ENCODE data around the gene PRG3. TPM values are rescaled to one million over a fixed set of nuclear protein-coding genes. Genes with fewer than 3 reads are reported as not detected.

The PRG3 gene
- total RNA-seq, 1 experiment from 2014 or later, result not detected

DNA sequence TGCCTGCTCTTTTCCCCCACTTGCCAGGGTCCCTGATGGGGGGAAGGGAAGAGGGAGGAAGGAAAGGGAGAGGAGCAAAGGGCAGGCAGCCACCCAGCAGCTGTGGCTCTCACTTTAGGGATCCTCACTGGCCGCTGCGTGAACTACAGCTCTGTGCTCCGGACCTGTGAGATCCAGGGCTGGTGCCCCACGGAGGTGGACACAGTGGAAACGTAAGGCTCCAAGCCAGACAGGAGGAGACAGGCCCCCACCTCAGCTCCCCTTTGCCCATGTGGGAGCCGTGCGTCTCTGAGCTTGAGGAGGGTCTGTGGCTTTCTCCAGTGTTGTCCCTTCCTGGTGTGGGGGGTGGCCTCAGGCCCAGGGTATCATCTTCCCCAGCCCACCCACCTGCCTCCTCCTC lies 32.9 kb downstream of the PRG3 start:
- no peaks in the 10 kb centered on the region for H3K79me2 ChIP-seq (ENCODE audit: insufficient read depth, low read length)
- H4K20me1 ChIP-seq (ENCODE audit: insufficient read depth), result no peaks in the 10 kb centered on the region
- CTCF ChIA-PET, result interaction anchor here (0.8 to 1.6 kb wide), 3 partner anchors 293 to 1810 kb away, joined by 3 to 4 read pairs (median 3); no protein-coding TSS in a partner anchor
- H2AFZ ChIP-seq (ENCODE audit: low read depth, low read length, poor library complexity, severe bottlenecking), result no peak overlapping the region
- no peak for ATAC-seq
- no peaks in the 10 kb centered on the region for H3K9me2 ChIP-seq (ENCODE audit: insufficient read depth)
- no peaks in the 10 kb centered on the region for H3K9me3 ChIP-seq (ENCODE audit: control insufficient read depth in 1 of 2, insufficient read depth in 1 of 2, low read depth in 1 of 2, low read length in 2 of 2)
- RAD21 ChIA-PET (ENCODE audit: low non-redundant PET in 1 of 2, low total read pairs in 2 of 2, uncharacterized antibody in 2 of 2, unreplicated experiment in 2 of 2), result no interaction called here
- no TSS peak for BruUV-seq (replicated peaks)
- intact Hi-C loops (cut with micrococcal nuclease), result loop anchor here (5.0 kb wide), 3 partner anchors 109 to 554 kb away; no protein-coding TSS in a partner anchor
- H3K4me1 ChIP-seq (ENCODE audit: control insufficient read depth in 1 of 2, insufficient read depth in 2 of 2, low read length in 2 of 2), result peaks cover 3 to 19% of the 10 kb centered on the region in 2 experiments; a peak in 3 of 4 replicates
- no peak overlapping the region for H3K4me3 ChIP-seq (replicated peaks in 1 of 2; ENCODE audit: low read depth in 1 of 2, low read length in 2 of 2)
- H3K27ac ChIP-seq (ENCODE audit: low read depth, low read length), result no peak overlapping the region
- DNase-seq (ENCODE audit: low read depth, low spot score), result no peak
- POLR2A ChIA-PET, result no interaction called here
- no peak overlapping the region for H3K4me2 ChIP-seq (ENCODE audit: low read length)
- H3K27me3 ChIP-seq (ENCODE audit: insufficient read depth, low read length), result no peaks in the 10 kb centered on the region
- no peak overlapping the region for H3K9ac ChIP-seq (ENCODE audit: low read length)
- TF ChIP-seq ELF1 (IDR thresholded peaks at IDR 0.05; ENCODE audit: borderline replicate concordance, low read depth) (no peak), POLR2AphosphoS5 (IDR thresholded peaks at IDR 0.05; ENCODE audit: low read depth, low read length) (no peak), YY1 (IDR thresholded peaks at IDR 0.05; ENCODE audit: extremely low read depth, insufficient replicate concordance, low read depth, low read length) (no peak), POLR2A (IDR thresholded peaks at IDR 0.05; ENCODE audit: borderline replicate concordance, extremely low read depth, insufficient read depth, insufficient read length) (no peak)
- H3K36me3 ChIP-seq (ENCODE audit: control insufficient read depth in 1 of 2, insufficient read depth in 2 of 2, low read length in 2 of 2), result no peaks in the 10 kb centered on the region

DNA sequence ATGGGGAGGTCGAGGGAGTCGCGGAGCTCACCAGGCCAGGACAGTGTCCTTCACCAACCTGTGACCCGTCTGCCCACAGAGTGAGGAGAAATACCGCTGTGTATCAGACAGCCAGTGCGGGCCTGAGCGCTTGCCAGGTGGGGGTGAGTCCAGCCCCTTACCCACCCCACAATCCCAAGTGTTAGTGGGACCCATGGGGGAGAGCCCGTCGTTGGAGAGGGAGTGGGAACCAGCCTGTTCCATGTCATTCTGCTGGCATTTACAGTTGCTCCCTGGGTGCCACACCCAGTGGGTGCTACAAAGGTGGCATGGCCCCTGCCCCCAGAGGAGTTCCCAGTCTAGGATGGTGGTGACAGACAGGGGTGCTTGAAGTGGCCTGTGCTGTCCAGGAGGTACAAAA lies 33.6 kb downstream of the PRG3 start:
- H3K27ac ChIP-seq (ENCODE audit: low read depth, low read length), result no peak overlapping the region
- H3K4me1 ChIP-seq (ENCODE audit: control insufficient read depth in 1 of 2, insufficient read depth in 2 of 2, low read length in 2 of 2), result peaks cover 3 to 19% of the 10 kb centered on the region in 2 experiments; a peak in 3 of 4 replicates
- ChIA-PET RAD21 (ENCODE audit: low non-redundant PET in 1 of 2, low total read pairs in 2 of 2, uncharacterized antibody in 2 of 2, unreplicated experiment in 2 of 2) (no interaction called here), POLR2A (no interaction called here), CTCF (interaction anchor here (1.1 to 2.1 kb wide), 3 partner anchors 294 to 1158 kb away, joined by 3 to 28 read pairs (median 4); no protein-coding TSS in a partner anchor)
- H3K36me3 ChIP-seq (ENCODE audit: control insufficient read depth in 1 of 2, insufficient read depth in 2 of 2, low read length in 2 of 2), result no peaks in the 10 kb centered on the region
- H3K9me2 ChIP-seq (ENCODE audit: insufficient read depth), result no peaks in the 10 kb centered on the region
- no peak overlapping the region for H2AFZ ChIP-seq (ENCODE audit: low read depth, low read length, poor library complexity, severe bottlenecking)
- H4K20me1 ChIP-seq (ENCODE audit: insufficient read depth), result no peaks in the 10 kb centered on the region
- ATAC-seq (no peak), DNase-seq (ENCODE audit: low read depth, low spot score) (no peak)
- intact Hi-C loops (cut with micrococcal nuclease), result loop anchor here (5.0 kb wide), 3 partner anchors 110 to 555 kb away; no protein-coding TSS in a partner anchor
- no peak overlapping the region for H3K4me3 ChIP-seq (replicated peaks in 1 of 2; ENCODE audit: low read depth in 1 of 2, low read length in 2 of 2)
- no peaks in the 10 kb centered on the region for H3K27me3 ChIP-seq (ENCODE audit: insufficient read depth, low read length)
- no peak overlapping the region for H3K4me2 ChIP-seq (ENCODE audit: low read length)
- no TSS peak for BruUV-seq (replicated peaks)
- H3K9me3 ChIP-seq (ENCODE audit: control insufficient read depth in 1 of 2, insufficient read depth in 1 of 2, low read depth in 1 of 2, low read length in 2 of 2), result no peaks in the 10 kb centered on the region
- H3K79me2 ChIP-seq (ENCODE audit: insufficient read depth, low read length), result no peaks in the 10 kb centered on the region
- H3K9ac ChIP-seq (ENCODE audit: low read length), result no peak overlapping the region
- no peak for TF ChIP-seq EZH2 (IDR thresholded peaks at IDR 0.05)
- TF ChIP-seq, protein P1, sequence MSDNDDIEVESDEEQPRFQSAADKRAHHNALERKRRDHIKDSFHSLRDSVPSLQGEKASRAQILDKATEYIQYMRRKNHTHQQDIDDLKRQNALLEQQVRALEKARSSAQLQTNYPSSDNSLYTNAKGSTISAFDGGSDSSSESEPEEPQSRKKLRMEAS (IDR thresholded peaks at IDR 0.05), result no peak
- no peak for TF ChIP-seq ZFX (IDR thresholded peaks at IDR 0.05)
- TF ChIP-seq, protein P2, sequence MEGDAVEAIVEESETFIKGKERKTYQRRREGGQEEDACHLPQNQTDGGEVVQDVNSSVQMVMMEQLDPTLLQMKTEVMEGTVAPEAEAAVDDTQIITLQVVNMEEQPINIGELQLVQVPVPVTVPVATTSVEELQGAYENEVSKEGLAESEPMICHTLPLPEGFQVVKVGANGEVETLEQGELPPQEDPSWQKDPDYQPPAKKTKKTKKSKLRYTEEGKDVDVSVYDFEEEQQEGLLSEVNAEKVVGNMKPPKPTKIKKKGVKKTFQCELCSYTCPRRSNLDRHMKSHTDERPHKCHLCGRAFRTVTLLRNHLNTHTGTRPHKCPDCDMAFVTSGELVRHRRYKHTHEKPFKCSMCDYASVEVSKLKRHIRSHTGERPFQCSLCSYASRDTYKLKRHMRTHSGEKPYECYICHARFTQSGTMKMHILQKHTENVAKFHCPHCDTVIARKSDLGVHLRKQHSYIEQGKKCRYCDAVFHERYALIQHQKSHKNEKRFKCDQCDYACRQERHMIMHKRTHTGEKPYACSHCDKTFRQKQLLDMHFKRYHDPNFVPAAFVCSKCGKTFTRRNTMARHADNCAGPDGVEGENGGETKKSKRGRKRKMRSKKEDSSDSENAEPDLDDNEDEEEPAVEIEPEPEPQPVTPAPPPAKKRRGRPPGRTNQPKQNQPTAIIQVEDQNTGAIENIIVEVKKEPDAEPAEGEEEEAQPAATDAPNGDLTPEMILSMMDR (IDR thresholded peaks at IDR 0.05 in 2 of 3, conservative IDR thresholded peaks at IDR 0.05 in 1 of 3; ENCODE audit: borderline replicate concordance in 1 of 3, insufficient read depth in 1 of 3, low read depth in 2 of 3, low read length in 2 of 3), result no peak
- TF ChIP-seq POLR2A (IDR thresholded peaks at IDR 0.05; ENCODE audit: borderline replicate concordance, extremely low read depth, insufficient read depth, insufficient read length), result no peak
- TF ChIP-seq, protein P3, sequence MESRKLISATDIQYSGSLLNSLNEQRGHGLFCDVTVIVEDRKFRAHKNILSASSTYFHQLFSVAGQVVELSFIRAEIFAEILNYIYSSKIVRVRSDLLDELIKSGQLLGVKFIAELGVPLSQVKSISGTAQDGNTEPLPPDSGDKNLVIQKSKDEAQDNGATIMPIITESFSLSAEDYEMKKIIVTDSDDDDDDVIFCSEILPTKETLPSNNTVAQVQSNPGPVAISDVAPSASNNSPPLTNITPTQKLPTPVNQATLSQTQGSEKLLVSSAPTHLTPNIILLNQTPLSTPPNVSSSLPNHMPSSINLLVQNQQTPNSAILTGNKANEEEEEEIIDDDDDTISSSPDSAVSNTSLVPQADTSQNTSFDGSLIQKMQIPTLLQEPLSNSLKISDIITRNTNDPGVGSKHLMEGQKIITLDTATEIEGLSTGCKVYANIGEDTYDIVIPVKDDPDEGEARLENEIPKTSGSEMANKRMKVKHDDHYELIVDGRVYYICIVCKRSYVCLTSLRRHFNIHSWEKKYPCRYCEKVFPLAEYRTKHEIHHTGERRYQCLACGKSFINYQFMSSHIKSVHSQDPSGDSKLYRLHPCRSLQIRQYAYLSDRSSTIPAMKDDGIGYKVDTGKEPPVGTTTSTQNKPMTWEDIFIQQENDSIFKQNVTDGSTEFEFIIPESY (IDR thresholded peaks at IDR 0.05; ENCODE audit: extremely low read depth, insufficient replicate concordance, low read length), result no peak
- TF ChIP-seq CEBPB (IDR thresholded peaks at IDR 0.05; ENCODE audit: low read depth), result no peak
- no peak for TF ChIP-seq SP1 (IDR thresholded peaks at IDR 0.05; ENCODE audit: low read depth)
- TF ChIP-seq TCF7L2 (IDR thresholded peaks at IDR 0.05; ENCODE audit: borderline replicate concordance, extremely low read depth, insufficient read depth, insufficient read length), result no peak
- no peak for TF ChIP-seq CBX3 (IDR thresholded peaks at IDR 0.05; ENCODE audit: low read depth)
- no peak for TF ChIP-seq ELF1 (IDR thresholded peaks at IDR 0.05; ENCODE audit: borderline replicate concordance, low read depth)
- no peak for TF ChIP-seq SRF (IDR thresholded peaks at IDR 0.05; ENCODE audit: low read depth)
- TF ChIP-seq POLR2AphosphoS5 (IDR thresholded peaks at IDR 0.05; ENCODE audit: low read depth, low read length), result no peak
- TF ChIP-seq, protein P4, sequence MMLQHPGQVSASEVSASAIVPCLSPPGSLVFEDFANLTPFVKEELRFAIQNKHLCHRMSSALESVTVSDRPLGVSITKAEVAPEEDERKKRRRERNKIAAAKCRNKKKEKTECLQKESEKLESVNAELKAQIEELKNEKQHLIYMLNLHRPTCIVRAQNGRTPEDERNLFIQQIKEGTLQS (IDR thresholded peaks at IDR 0.05), result no peak
- no peak for TF ChIP-seq YY1 (IDR thresholded peaks at IDR 0.05; ENCODE audit: extremely low read depth, insufficient replicate concordance, low read depth, low read length)
- TF ChIP-seq FOSL1 (IDR thresholded peaks at IDR 0.05; ENCODE audit: low read depth), result no peak
